Measurements from ENCODE around the gene MMP24. TPM values are rescaled to one million over a fixed set of nuclear protein-coding genes. Genes with fewer than 3 reads are reported as not detected.

The MMP24 gene
- polyA plus RNA-seq, 6 donors from 2014 or later = 0.05 to 0.09 (median 0.08) TPM; not detected in 1

DNA sequence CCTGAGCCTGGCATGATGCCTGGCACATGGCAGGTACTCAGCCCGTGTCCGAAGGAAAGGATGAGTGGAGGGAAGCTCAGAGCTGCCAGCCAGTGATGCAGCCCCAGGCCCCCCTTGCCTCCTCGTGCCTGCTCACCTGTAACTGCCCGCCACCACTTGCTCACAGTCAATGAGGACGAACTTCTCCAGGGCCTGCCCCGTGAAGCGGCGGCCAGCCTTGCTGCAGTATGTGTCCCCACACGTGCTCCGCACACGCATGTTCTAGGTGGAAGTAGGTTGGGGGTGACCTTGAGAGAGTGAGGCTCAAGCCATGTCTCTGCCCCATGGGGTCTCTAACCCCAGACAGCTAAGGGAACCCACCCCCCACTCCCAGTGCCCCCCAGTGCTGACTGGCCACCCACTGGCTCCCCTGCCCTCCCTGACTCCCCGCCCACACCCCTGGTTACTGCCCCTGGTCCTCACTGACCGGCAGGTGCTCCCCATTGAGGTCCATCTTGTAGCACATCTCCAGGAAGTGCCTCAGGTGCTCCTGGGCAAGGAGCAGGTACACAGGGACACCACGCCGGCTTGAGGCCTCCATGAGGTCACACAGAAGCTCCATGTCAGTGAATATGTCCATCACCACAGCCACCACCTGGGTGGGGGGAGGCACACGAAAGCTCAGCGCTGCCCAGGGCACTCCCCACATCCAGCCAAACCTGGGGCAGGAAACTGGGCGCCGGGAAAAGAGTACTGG lies 62.0 kb downstream of the MMP24 start:
- Mint-ChIP-seq H3K4me3 (no peak overlapping the region), H3K4me1 (peaks cover 19 to 22% (median 20%) of the 10 kb centered on the region in 3 donors), H3K36me3 (no peaks in the 10 kb centered on the region), H3K27me3 (peaks cover 3 to 26% (median 5%) of the 10 kb centered on the region in 3 donors), H3K27ac (peak overlapping the region in 2 of 6 donors; percentile 52 to 88), H3K9me3 (no peaks in the 10 kb centered on the region)
- DNase-seq = no peak
- no peak for ATAC-seq (ENCODE audit: low read depth in 2 of 2)

DNA sequence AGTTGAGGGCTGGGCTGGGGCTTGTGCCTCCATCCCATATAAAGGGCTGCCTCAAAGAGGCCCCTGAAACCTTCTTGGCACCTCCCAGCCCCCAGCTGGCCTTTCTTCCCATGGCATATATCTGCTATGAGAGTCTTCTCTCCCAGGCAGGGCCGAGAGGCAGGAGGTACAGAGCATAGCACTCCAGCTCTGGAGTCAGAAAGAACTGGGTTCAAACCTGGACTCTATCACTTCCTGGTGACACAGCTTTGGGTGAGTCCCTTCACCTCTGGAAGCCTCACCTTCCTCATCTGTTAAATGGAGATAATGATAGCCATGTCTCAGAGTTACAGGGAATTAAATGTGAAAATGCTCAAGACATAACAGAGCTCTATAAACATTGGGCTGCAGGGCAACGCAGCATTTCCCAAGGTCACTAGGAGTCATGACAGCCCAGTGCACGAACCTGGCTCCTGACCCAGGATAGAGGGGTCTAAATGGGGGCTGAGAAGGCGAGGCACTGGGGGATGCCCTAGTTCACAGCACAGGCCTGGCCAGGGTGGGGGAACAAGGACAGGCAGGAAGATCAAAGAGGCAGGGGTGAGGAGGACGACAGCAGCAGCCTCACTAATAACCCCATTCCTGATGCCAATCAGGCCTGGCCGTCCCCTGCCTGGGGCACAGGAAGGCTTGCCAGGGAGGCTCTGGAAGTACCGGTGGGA lies 63.8 kb downstream of the MMP24 start:
- Mint-ChIP-seq H3K9me3 (no peaks in the 10 kb centered on the region), H3K4me3 (no peak overlapping the region)

DNA sequence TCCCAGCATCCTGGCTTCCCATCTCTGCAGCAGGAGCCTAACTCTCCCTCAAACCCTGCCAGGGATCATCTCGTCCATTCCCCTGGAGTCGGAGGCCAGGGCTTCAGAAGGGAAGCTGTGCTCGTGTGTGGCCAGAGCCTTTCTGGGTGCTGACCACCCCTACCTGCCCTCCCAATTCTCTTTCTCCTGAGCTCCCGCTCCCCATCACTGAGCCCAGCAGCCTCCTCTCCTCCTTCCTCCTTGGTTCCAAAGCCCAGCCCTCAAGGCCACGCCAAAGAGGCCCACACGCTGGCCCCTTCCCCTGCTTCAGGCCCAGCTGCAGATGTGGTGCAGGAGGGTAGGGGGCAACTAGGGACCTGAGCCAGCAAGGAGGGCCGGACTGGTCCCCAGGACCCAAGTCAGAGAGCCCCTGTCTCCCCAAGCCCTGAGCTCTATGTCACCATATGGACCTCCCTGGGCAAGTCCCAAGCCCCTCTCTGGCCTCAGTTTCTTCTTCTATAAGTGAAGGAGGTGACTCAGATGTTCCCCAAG lies 64.5 kb downstream of the MMP24 start:
- Mint-ChIP-seq H3K4me3 (no peak overlapping the region), H3K27ac (no peak overlapping the region), H3K36me3 (no peaks in the 10 kb centered on the region), H3K9me3 (no peaks in the 10 kb centered on the region), H3K27me3 (peaks cover 5 to 40% (median 20%) of the 10 kb centered on the region in 3 donors), H3K4me1 (peaks cover 2 to 3% (median 3%) of the 10 kb centered on the region in 3 donors)
- DNase-seq (no peak), ATAC-seq (ENCODE audit: low read depth in 2 of 2) (no peak)

More for the DNA sequence above, 63.8 kb downstream of the MMP24 start:
- Mint-ChIP-seq H3K27ac (peak overlapping the region in 1 of 6 donors; percentile 32), H3K4me1 (peaks cover 6 to 8% (median 6%) of the 10 kb centered on the region in 3 donors), H3K36me3 (no peaks in the 10 kb centered on the region), H3K27me3 (peaks cover 5 to 38% (median 17%) of the 10 kb centered on the region in 3 donors)
- DNase-seq (no peak), ATAC-seq (ENCODE audit: low read depth in 2 of 2) (no peak)

DNA sequence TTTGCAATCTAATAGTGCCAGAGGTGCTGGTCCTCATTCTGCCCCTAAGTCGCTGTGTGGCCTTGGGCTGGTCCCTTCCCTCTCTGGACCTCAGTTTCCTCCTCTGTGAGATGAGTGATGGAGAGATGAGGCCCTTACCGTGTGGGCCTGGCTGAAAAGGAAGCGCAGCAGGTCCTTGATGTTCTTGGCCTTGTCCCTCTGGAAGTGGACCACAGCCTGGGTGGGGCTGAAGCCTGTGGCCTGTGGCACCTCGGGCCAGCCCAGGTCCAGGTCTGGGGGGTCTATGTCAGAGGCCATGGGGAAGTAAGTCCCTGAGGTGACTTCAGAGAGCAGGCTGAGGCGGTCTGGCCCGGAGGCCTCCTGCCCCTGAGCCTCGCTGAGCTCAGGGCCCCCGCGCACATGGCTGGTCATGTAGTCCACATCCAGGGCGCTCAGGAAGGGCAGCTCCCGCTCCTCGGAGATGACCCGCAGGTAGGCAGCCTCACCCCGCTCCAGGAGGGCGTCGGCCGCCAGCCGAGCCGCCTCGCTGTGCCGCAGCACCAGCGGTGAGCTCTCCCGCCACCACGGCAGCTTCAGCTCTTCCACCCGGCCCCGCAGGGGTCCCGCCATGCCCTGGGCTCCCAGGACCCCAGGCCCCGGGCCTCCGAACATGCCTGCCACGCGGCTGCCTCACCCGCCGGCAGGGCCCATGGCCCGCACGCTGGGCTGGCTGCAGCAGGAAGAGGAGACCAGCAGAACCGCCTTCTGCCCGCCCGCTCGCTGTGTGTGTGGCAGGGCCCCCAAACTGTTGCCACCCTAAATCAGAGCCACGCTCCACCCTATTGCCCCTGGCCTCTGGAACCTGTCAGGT lies 65.4 kb downstream of the MMP24 start, which contains the start of gene FAM83C:
TSS of gene FAM83C (minus strand) at position 772 of the 850 bp plus-strand sequence. CDS start at position 651, 121 bp downstream.
- no peak within 1 kb of the TSS for H3K27ac Mint-ChIP-seq
- H3K9me3 Mint-ChIP-seq = no peaks in the 10 kb centered on the region
- peaks cover 5 to 40% (median 20%) of the 10 kb centered on the region in 3 donors for H3K27me3 Mint-ChIP-seq
- H3K4me1 Mint-ChIP-seq = no peaks in the 10 kb centered on the region
- ATAC-seq (ENCODE audit: low read depth in 2 of 2) (no peak), DNase-seq (no peak)
- no peaks in the 10 kb centered on the region for H3K36me3 Mint-ChIP-seq
- no peak within 1 kb of the TSS for H3K4me3 Mint-ChIP-seq

DNA sequence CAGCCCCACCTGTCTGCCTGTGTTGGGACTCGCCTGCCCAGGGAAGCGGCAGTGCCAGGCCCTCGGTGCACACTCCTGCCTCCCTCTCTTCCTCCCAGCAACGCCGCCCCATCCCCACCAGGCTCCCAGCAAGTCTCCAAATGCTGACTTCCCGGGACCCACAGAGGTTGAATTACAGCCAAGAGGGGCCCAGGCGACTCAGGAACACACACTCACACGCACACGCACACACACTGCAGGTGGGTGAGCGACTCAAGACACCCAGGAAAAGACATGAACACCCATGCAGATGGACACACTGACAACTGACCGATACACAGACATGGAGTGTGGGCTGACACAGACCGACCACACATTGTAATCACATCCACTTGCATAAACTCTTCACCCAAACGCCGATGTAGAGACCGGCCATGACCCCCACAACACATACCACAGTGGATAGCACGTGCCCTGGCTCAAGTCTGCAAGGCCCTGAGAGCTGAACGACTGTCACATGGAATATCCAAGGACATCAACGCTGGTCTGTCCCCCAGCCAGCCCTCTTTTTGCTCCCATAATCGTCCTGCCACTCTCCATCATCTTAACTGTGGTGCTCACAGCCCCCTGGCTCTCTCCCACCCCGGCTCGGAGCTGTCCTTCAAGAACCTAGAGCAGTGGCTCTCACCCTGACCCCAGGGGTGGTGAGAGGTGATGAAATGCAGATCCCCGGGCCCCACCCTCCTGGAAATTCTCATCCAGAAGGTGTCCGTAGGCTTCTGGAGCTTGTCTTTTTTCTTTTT lies 66.2 kb downstream of the MMP24 start:
- no peak for ATAC-seq (ENCODE audit: low read depth in 2 of 2)
- no peak overlapping the region for H3K4me3 Mint-ChIP-seq
- H3K4me1 Mint-ChIP-seq = no peaks in the 10 kb centered on the region
- peaks cover 5 to 40% (median 20%) of the 10 kb centered on the region in 3 donors for H3K27me3 Mint-ChIP-seq
- H3K36me3 Mint-ChIP-seq = no peaks in the 10 kb centered on the region
- no peaks in the 10 kb centered on the region for H3K9me3 Mint-ChIP-seq
- no peak for DNase-seq
- no peak overlapping the region for H3K27ac Mint-ChIP-seq

DNA sequence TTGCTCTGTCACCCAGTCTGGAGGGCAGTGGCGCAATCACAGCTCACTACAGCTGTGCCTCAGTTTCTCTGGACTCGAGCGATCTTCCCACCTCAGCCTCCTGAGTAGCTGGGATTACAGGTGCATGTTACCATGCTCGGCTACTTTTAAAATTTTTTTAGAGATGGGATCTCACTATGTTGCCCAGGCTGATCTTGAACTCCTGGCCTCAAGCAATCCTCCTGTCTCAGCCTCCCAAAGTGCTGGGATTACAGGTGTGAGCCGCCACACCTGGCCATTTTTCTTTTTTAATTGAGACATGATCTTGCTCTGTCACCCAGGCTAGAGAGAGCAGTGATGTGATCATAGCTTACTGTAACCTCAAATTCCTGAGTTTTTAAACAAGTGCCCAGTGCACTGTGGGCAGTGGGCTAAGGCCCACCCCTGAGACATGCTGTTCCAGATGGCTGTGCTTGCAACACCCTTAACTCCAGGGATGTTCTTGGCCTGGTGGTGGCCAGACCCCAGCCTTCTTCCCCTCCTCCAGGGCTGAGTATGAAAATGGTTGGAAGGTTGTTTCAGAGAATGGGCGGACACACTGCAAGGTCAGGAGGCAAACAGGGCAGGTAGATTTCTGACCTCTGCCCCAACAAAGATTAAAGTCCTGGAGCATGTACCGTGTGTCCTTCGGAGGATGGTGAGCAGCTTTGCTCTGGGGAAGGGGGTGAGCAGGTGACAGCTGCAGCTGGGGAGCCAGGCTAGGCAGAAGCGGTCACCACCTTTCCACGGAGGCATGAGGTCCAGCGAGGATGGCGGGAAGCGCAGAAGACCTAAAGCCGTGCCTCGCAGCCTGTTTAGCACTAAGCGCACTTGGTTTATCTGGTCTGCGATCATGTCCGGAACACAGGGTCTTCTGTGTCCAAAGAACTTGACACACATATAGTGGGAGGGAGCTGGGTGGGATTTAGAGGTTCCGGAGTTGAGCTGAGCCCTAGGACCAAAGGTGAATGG lies 67.1 kb downstream of the MMP24 start:
- Mint-ChIP-seq H3K27me3 (peaks cover 5 to 40% (median 20%) of the 10 kb centered on the region in 3 donors), H3K27ac (no peak overlapping the region)

DNA sequence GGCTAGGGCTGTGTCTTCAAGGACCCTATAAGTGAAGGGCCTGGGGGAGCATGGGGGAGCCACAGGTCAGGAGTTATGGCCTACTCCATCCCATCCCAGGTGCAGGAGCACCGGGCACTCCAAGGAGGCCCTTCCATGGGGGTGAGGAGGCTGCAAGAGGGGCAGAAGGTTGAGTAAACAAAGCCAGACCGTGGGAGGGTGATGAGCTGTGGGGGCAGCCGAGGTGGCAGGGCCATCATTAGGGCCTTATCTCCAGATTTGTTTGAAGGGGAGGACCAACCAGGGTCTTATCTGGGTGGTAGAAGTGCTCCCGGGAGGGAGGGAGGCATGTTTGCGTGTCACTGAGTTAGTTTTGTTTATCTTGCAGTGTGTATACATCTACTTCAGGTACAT lies 67.8 kb downstream of the MMP24 start:
- H3K27ac Mint-ChIP-seq = no peak overlapping the region

More for the DNA sequence above, 67.1 kb downstream of the MMP24 start:
- Mint-ChIP-seq H3K4me3 (no peak overlapping the region), H3K36me3 (no peaks in the 10 kb centered on the region), H3K4me1 (peaks cover 0 to 1% (median under 1%) of the 10 kb centered on the region in 3 donors), H3K9me3 (no peaks in the 10 kb centered on the region)
- DNase-seq (no peak), ATAC-seq (ENCODE audit: low read depth in 2 of 2) (no peak)

DNA sequence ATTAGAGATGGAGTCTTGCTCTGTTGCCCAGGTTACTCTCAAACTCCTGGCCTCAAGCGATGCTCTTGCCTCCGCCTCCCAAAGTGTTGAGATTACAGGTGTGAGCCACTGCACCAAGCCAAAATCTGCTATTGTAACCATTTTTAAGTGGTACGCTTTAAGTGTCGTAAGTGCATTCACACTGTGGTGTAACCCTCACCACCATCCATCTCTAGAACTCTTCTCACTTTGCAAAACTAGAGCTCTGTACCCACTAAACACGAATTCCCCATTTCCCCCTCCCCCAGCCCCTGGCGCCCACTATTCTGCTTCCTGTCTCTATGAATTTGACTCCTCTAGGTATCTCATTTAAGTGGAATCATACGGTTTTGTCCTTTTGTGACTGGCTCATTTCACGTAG lies 68.6 kb downstream of the MMP24 start:
- H3K9me3 Mint-ChIP-seq = no peaks in the 10 kb centered on the region
- H3K4me1 Mint-ChIP-seq = peaks cover 0 to 9% (median 5%) of the 10 kb centered on the region in 3 donors
- ATAC-seq (ENCODE audit: low read depth in 2 of 2) = no peak
- no peak for DNase-seq
- H3K27ac Mint-ChIP-seq = no peak overlapping the region
- H3K27me3 Mint-ChIP-seq = peaks cover 5 to 35% (median 20%) of the 10 kb centered on the region in 3 donors
- H3K36me3 Mint-ChIP-seq = no peaks in the 10 kb centered on the region
- H3K4me3 Mint-ChIP-seq = no peak overlapping the region

More for the DNA sequence above, 67.8 kb downstream of the MMP24 start:
- Mint-ChIP-seq H3K4me1 (peaks cover 0 to 5% (median 4%) of the 10 kb centered on the region in 3 donors), H3K4me3 (no peak overlapping the region), H3K27me3 (peaks cover 5 to 40% (median 20%) of the 10 kb centered on the region in 3 donors), H3K36me3 (no peaks in the 10 kb centered on the region), H3K9me3 (no peaks in the 10 kb centered on the region)
- ATAC-seq (ENCODE audit: low read depth in 2 of 2) (no peak), DNase-seq (no peak)

DNA sequence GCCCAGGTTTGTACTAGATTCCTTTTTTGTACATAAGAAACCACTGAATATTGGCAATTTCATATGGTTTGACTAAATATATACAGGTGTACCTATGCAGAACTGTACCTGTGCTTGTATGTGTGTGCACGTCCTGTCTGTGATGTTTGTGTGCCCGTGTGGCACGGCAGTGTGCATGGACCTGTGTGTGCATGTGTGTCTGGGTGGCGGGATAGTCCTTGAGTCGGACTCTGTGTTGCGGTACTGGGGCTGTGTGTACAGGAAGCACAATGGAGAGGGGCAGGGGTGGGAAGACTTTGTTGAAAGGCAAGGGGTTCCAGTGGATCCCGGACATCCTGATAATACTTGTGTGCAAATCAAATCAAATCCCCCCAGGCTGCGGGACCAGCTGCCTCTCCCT lies 69.2 kb downstream of the MMP24 start:
- Mint-ChIP-seq H3K27ac (no peak overlapping the region), H3K4me1 (peaks cover 0 to 9% (median 5%) of the 10 kb centered on the region in 3 donors), H3K27me3 (peaks cover 5 to 33% (median 20%) of the 10 kb centered on the region in 3 donors), H3K4me3 (peak overlapping the region in 1 of 8 donors; percentile 68), H3K9me3 (no peaks in the 10 kb centered on the region), H3K36me3 (no peaks in the 10 kb centered on the region)
- DNase-seq = no peak
- no peak for ATAC-seq (ENCODE audit: low read depth in 2 of 2)

DNA sequence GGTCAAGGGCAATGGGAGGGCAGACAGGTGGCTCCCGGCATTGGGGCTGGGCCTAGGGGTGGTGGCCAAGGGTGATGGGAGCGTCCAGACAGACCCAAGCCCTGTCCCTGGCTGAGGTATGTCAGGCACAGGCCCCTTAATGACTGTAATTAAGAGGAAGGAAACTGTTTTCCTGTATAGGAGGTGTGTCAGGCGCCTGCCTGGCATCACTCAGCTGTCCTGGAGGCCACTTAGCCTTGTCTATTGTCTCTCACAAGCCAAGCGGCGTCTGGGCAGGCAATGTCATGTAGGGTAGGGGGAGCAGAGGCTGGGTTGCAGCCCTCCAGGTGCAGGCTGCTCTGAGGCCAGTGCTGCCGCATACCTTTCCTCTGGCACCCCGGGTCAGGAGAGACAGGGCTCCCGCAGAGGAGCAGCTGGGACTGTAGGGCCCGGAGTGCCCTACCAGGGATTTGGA lies 69.6 kb downstream of the MMP24 start:
- no peak overlapping the region for H3K4me3 Mint-ChIP-seq
- no peaks in the 10 kb centered on the region for H3K36me3 Mint-ChIP-seq
- peak overlapping the region in 1 of 6 donors; percentile 54 for H3K27ac Mint-ChIP-seq
- peaks cover 5 to 28% (median 20%) of the 10 kb centered on the region in 3 donors for H3K27me3 Mint-ChIP-seq
- no peaks in the 10 kb centered on the region for H3K9me3 Mint-ChIP-seq
- DNase-seq (no peak), ATAC-seq (ENCODE audit: low read depth in 2 of 2) (no peak)
- peaks cover 0 to 9% (median 5%) of the 10 kb centered on the region in 3 donors for H3K4me1 Mint-ChIP-seq

DNA sequence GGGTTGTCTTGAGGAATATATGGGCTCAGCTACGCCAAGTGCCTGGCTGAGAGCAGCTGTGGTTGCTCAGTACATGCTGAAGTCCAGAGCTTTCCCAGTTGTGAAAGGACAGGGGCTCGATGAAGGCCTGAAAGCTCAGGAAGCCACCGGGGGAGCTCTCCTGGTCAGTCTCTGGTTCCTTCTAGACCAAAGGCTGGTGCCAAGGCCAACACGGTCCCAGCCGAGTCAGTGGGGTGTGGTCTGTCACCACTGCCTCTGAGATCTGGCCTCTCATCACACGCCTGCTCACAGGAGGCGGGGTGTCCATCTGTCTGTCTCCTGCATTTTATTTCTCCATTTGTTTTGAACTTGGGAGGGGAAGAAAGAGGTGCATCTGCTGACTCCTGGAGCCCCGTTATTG lies 70.7 kb downstream of the MMP24 start:
- H3K36me3 Mint-ChIP-seq = no peaks in the 10 kb centered on the region
- H3K27ac Mint-ChIP-seq = no peak overlapping the region
- peaks cover 0 to 9% (median 5%) of the 10 kb centered on the region in 3 donors for H3K4me1 Mint-ChIP-seq
- ATAC-seq (ENCODE audit: low read depth in 2 of 2) = no peak
- peaks cover 5 to 27% (median 20%) of the 10 kb centered on the region in 3 donors for H3K27me3 Mint-ChIP-seq
- no peaks in the 10 kb centered on the region for H3K9me3 Mint-ChIP-seq
- no peak overlapping the region for H3K4me3 Mint-ChIP-seq
- DNase-seq = no peak
